C4-2B (cell line): ENCODE results near the gene PTPRN2.

Experiments
- ZFX ChIP-seq: fragments of 450-650 bp; IDR thresholded peaks from 2 replicates; pipeline ENCODE4 v1.6.1; 2017
- TF ChIP-seq, protein P1 (sequence below): fragments of 450-650 bp; conservative IDR thresholded peaks from 2 replicates; pipeline ENCODE4 v1.5.1; 2017; ENCODE audit warnings: mild to moderate bottlenecking

DNA sequence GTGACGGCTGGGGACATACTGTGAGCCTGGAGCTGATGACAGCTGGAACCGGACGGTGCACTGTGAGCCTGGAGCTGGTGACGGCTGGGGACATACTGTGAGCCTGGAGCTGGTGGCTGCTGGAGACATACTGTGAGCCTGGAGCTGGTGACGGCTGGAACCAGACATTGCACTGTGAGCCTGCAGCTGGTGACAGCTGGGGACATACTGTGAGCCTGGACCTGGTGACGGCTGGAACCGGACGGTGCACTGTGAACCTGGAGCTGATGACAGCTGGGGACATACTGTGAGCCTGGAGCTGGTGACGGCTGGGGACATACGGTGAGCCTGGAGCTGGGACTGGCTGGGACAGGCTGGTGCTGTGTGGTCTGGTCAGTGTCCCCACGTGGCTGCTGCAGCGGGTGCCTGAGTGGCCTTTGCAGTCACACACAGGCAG lies 47.9 kb downstream of the PTPRN2 start:
- TF ChIP-seq, protein P1, sequence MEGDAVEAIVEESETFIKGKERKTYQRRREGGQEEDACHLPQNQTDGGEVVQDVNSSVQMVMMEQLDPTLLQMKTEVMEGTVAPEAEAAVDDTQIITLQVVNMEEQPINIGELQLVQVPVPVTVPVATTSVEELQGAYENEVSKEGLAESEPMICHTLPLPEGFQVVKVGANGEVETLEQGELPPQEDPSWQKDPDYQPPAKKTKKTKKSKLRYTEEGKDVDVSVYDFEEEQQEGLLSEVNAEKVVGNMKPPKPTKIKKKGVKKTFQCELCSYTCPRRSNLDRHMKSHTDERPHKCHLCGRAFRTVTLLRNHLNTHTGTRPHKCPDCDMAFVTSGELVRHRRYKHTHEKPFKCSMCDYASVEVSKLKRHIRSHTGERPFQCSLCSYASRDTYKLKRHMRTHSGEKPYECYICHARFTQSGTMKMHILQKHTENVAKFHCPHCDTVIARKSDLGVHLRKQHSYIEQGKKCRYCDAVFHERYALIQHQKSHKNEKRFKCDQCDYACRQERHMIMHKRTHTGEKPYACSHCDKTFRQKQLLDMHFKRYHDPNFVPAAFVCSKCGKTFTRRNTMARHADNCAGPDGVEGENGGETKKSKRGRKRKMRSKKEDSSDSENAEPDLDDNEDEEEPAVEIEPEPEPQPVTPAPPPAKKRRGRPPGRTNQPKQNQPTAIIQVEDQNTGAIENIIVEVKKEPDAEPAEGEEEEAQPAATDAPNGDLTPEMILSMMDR, result no peak
- TF ChIP-seq ZFX, result no peak
